K562 (cell line): ENCODE data around the gene GALNT18. TPM values are rescaled to one million over a fixed set of nuclear protein-coding genes. Genes with fewer than 3 reads are reported as not detected.

ENCODE experiments used
- ATAC-seq: fragments of 200-7000 bp; cut with Tn5 transposase; 3 replicates; pipeline ENCODE4 v1.9.1; 2020; ENCODE audit warnings: moderate library complexity
- BruUV-seq: library from RNA; stranded (reverse); fragments of 400-500 nt; replicated peaks from 2 replicates; lab custom pipeline; 2021; lab: Mats Ljungman, UMichigan
- CTCF ChIA-PET: fragments of 300-600 bp; formaldehyde crosslinking; extraction: SDS; loops from one replicate; lab custom pipeline; 2021; ENCODE audit warnings: low intra/inter-chr PET ratio; lab: Yijun Ruan, JAX
- POLR2A ChIA-PET: fragments of 300-600, 350-650 bp; sonication (Branson Sonifier 250); formaldehyde crosslinking; extraction: SDS; loops from one replicate; lab custom pipeline; 2021; ENCODE audit warnings: antibody characterized with exemption, inconsistent platforms; lab: Yijun Ruan, JAX
- DNase-seq, 4 experiments: peaks; one replicate each; pipeline versions ENCODE4 v3.0.0 to v3.0.0-alpha.2; 2011 to 2018; ENCODE audit warnings: low spot score in 3 of 4, mixed read lengths in 3 of 4; ENCODE audit errors: extremely low read depth in 1 of 4
- FAIRE-seq: peaks from 2 replicates; lab custom pipeline; 2011; peaks lifted over from hg19 to GRCh38; lab: Jason Lieb, UNC
- H2AFZ ChIP-seq: 2 replicates; pipeline ENCODE4 v1.6.0; 2011; ENCODE audit warnings: low read depth, low read length, control low read depth, inconsistent platforms
- H3K27ac ChIP-seq: fragments of 200-600 bp; 3 replicates; pipeline ENCODE4 v1.8.0; 2011; ENCODE audit warnings: low read depth, mild to moderate bottlenecking, control low read depth, inconsistent platforms, low read length, moderate library complexity, mixed read lengths; ENCODE audit errors: extremely low read depth
- H3K27me3 ChIP-seq, 2 experiments: fragments of 300-600 bp in 1 of 2; 2 replicates in 1 of 2; 3 replicates in 1 of 2; pipeline versions ENCODE4 v1.6.0 to v1.8.0; 2011; ENCODE audit warnings: inconsistent platforms in 2 of 2, low read length in 2 of 2, mild to moderate bottlenecking in 1 of 2, mixed read lengths in 1 of 2, moderate library complexity in 1 of 2; ENCODE audit not compliant: control insufficient read depth in 2 of 2, insufficient read depth in 2 of 2
- H3K36me3 ChIP-seq: fragments of 300-600 bp; 3 replicates; pipeline ENCODE4 v1.8.0; 2011; ENCODE audit warnings: mild to moderate bottlenecking, low read length, inconsistent platforms; ENCODE audit not compliant: control insufficient read depth, insufficient read depth
- H3K4me1 ChIP-seq, 2 experiments: fragments of 200-600 bp in 1 of 2; replicated peaks in 1 of 2; 2 replicates in 1 of 2; 3 replicates in 1 of 2; pipeline versions ENCODE4 v1.5.1 to v1.8.0; 2011; ENCODE audit warnings: inconsistent platforms in 2 of 2, low read length in 2 of 2, mild to moderate bottlenecking in 1 of 2, mixed read lengths in 1 of 2, moderate library complexity in 1 of 2; ENCODE audit not compliant: control insufficient read depth in 2 of 2, insufficient read depth in 2 of 2
- H3K4me2 ChIP-seq: 2 replicates; pipeline ENCODE4 v1.6.1; 2011; ENCODE audit warnings: low read length, control low read depth, inconsistent platforms, mixed read lengths; ENCODE audit not compliant: insufficient read depth
- H3K4me3 ChIP-seq: fragments of 200-600 bp; sonication (generic), shearing (Covaris generic); 2 replicates; pipeline ENCODE4 v1.5.1; 2016; ENCODE audit warnings: control low read depth, inconsistent platforms
- H3K79me2 ChIP-seq: fragments of 200-600 bp; 3 replicates; pipeline ENCODE4 v1.8.0; 2011; ENCODE audit warnings: low read length, inconsistent platforms; ENCODE audit not compliant: control insufficient read depth, insufficient read depth
- H3K9ac ChIP-seq, 2 experiments: 2 replicates each; pipeline versions ENCODE4 v1.6.0 to v1.6.1; 2011; ENCODE audit warnings: low read depth in 2 of 2, low read length in 2 of 2, control low read depth in 1 of 2, inconsistent platforms in 1 of 2, mild to moderate bottlenecking in 1 of 2, mixed read lengths in 1 of 2; ENCODE audit not compliant: insufficient read depth in 1 of 2
- H3K9me1 ChIP-seq: one replicate; pipeline ENCODE4 v1.6.0; 2011; ENCODE audit warnings: inconsistent platforms, mild to moderate bottlenecking, low read length, moderate library complexity; ENCODE audit not compliant: control insufficient read depth, insufficient read depth
- H3K9me3 ChIP-seq: replicated peaks from 2 replicates; pipeline ENCODE4 v1.5.1; 2011; ENCODE audit warnings: low read depth, low read length, inconsistent platforms; ENCODE audit not compliant: control insufficient read depth, insufficient read depth
- H4K20me1 ChIP-seq: replicated peaks from 2 replicates; pipeline ENCODE4 v1.6.1; 2011; ENCODE audit warnings: low read length, inconsistent platforms, mixed read lengths; ENCODE audit not compliant: control insufficient read depth, insufficient read depth
- CBFA2T3 ChIP-seq: fragments of 450-650 bp; IDR thresholded peaks from 2 replicates; pipeline ENCODE4 v1.6.1; 2017
- CHCHD3 ChIP-seq: fragments of 250-450 bp; sonication (Bioruptor Pico); IDR thresholded peaks from 2 replicates; pipeline ENCODE4 v2.1.2; 2022; ENCODE audit warnings: mild to moderate bottlenecking
- DLX4 ChIP-seq: fragments of 250-450 bp; sonication (Bioruptor Pico); IDR thresholded peaks from 2 replicates; pipeline ENCODE4 v1.6.1; 2021; ENCODE audit warnings: mild to moderate bottlenecking
- HES1 ChIP-seq: fragments of 450-650 bp; IDR thresholded peaks from 2 replicates; pipeline ENCODE4 v1.6.1; 2016; ENCODE audit warnings: low read depth, mild to moderate bottlenecking, moderate library complexity
- KAT8 ChIP-seq: fragments of 450-650 bp; IDR thresholded peaks from 2 replicates; pipeline ENCODE4 v1.6.1; 2016; ENCODE audit warnings: low read depth, mild to moderate bottlenecking
- MXD1 ChIP-seq: fragments of 250-450 bp; sonication (Bioruptor Pico); IDR thresholded peaks from 2 replicates; pipeline ENCODE4 v1.8.0; 2021; ENCODE audit warnings: borderline replicate concordance, mild to moderate bottlenecking, moderate library complexity; ENCODE audit not compliant: poor library complexity, severe bottlenecking
- NR3C1 ChIP-seq: sonication (generic); formaldehyde crosslinking; IDR thresholded peaks from 2 replicates; pipeline ENCODE4 v1.8.1; 2022; ENCODE audit warnings: missing genetic modification reagents
- NRF1 ChIP-seq, 2 experiments: fragments of 450-650 bp; IDR thresholded peaks in 1 of 2; conservative IDR thresholded peaks in 1 of 2; 2 replicates each; pipeline ENCODE4 v1.6.1; 2014; ENCODE audit warnings: mild to moderate bottlenecking in 2 of 2
- RAD21 ChIP-seq, 2 experiments: fragments of 250-450 bp in 1 of 2; fragments of 450-650 bp in 1 of 2; sonication (Bioruptor Pico) in 1 of 2; formaldehyde crosslinking in 1 of 2; IDR thresholded peaks in 1 of 2; conservative IDR thresholded peaks in 1 of 2; 2 replicates each; pipeline versions ENCODE4 v1.4.0 to v1.8.0; 2020 to 2022; ENCODE audit warnings: mild to moderate bottlenecking in 2 of 2, moderate library complexity in 1 of 2
- ZC3H11A ChIP-seq: IDR thresholded peaks from 2 replicates; pipeline ENCODE4 v1.6.1; 2012; ENCODE audit warnings: low read depth, low read length, improper control_type of control experiment
- ZNF395 ChIP-seq: fragments of 200-800 bp; sonication (Bioruptor generic); IDR thresholded peaks from 2 replicates; pipeline ENCODE4 v1.6.1; 2017; ENCODE audit warnings: missing genetic modification characterization, missing compliant biosample characterization
- ZNF77 ChIP-seq: fragments of 250-450 bp; sonication (Bioruptor Pico); IDR thresholded peaks from 2 replicates; pipeline ENCODE4 v1.5.0; 2020
- WGBS: fragments of 100-300 bp; shearing (Covaris generic); methylation state at CpG from one replicate; pipeline ENCODE4 v1.1.6; 2016; ENCODE audit warnings: low coverage, mixed read lengths; ENCODE audit not compliant: insufficient coverage; ENCODE audit errors: missing lambda C conversion rate; 5-methylcytosine and 5-hydroxymethylcytosine counted together
- in situ Hi-C: fragments of 300-500 bp; cut with MboI; formaldehyde crosslinking; loops from 4 replicates; pipeline ENCODE4 v1.15.0; 2018; ENCODE audit warnings: inconsistent platforms, mixed read lengths
- intact Hi-C: fragments of 100-400 bp; cut with micrococcal nuclease; formaldehyde crosslinking; loops from 2 replicates; pipeline ENCODE4 v1.14.2; 2022
- polyA plus RNA-seq, 8 experiments: library from polyadenylated mRNA; depleted of rRNA in 4 of 8; stranded (reverse) in 5 of 8; unstranded in 3 of 8; fragments of >200 nt; fragmentation: Nextera tagmentation in 2 of 8; fragmentation: Illumina TruSeq in 1 of 8; extraction: Ambion mirVana in 2 of 8; extraction: Trizol in 1 of 8; gene quantifications; 2 replicates each; pipeline versions ENCODE4 v1.2.1 to v1.2.3, GENCODE V29; 2011 to 2014; ENCODE audit warnings: inconsistent platforms in 1 of 8, missing spikeins in 1 of 8
- total RNA-seq, 7 experiments: library from RNA; depleted of rRNA in 6 of 7; stranded (reverse); fragments of >200 nt in 6 of 7; fragmentation: Illumina TruSeq in 2 of 7; extraction: Trizol in 2 of 7; gene quantifications; 2 replicates each; pipeline versions ENCODE4 v1.2.1 to v1.2.3, GENCODE V29; 2011 to 2021; ENCODE audit warnings: low replicate concordance in 1 of 7

GALNT18 gene
- total and polyA plus RNA-seq, 9 of the 15 experiments (the other 6 are each of a cell fraction or from before 2014, with no cell fraction given), result not detected

- Histone ChIP-seq H3K4me1 (no peaks in the 10 kb centered on the region), H3K27me3 (peaks cover 2 to 19% of the 10 kb centered on the region in 2 experiments; a peak in 4 of 5 replicates), H3K9me1 (no peaks in the 10 kb centered on the region), H3K9me3 (no peaks in the 10 kb centered on the region), H3K27ac (no peak overlapping the region), H3K79me2 (no peaks in the 10 kb centered on the region), H2AFZ (no peak overlapping the region), H3K36me3 (no peaks in the 10 kb centered on the region), H3K4me2 (no peak overlapping the region), H3K9ac (no peak overlapping the region), H4K20me1 (0 out of 2 replicates have a peak, but pooled peaks cover 5% of the 10 kb centered on the region), H3K4me3 (no peak overlapping the region)
- ATAC-seq (no peak), FAIRE-seq (no peak), DNase-seq (no peak)
- 20% methylated on average over 1 of the region's 1 CpG for WGBS
- ChIA-PET CTCF (no interaction called here), POLR2A (no interaction called here)
- in situ Hi-C loops (no loop called here), intact Hi-C loops (no loop called here)
- no peak for TF ChIP-seq CBFA2T3
- TF ChIP-seq ZC3H11A, result no peak
- no peak for TF ChIP-seq RAD21 (CRISPR knock-in tag; conservative IDR thresholded peaks at IDR 0.05 in 1 of 2, IDR thresholded peaks at IDR 0.05 in 1 of 2)
- no peak for TF ChIP-seq KAT8
- TF ChIP-seq NRF1 (conservative IDR thresholded peaks at IDR 0.05 in 1 of 2, IDR thresholded peaks at IDR 0.05 in 1 of 2), result no peak
- no TSS peak for BruUV-seq
Measured at GRCh38 chr11:11289669-11290068, 332.1 kb downstream of the GALNT18 start.

GRCh38 chr11:11288972-11289616 lies 332.7 kb downstream of the GALNT18 start:
- Histone ChIP-seq H3K27me3 (peaks cover 2 to 20% of the 10 kb centered on the region in 2 experiments; a peak in 4 of 5 replicates), H3K9ac (no peak overlapping the region), H3K79me2 (no peaks in the 10 kb centered on the region)
- in situ Hi-C loops, result no loop called here
- POLR2A ChIA-PET, result no interaction called here
- TF ChIP-seq CHCHD3 (CRISPR knock-in tag) (no peak), MXD1 (no peak), DLX4 (CRISPR knock-in tag) (no peak), NR3C1 (CRISPR knock-in tag) (no peak), ZNF395 (CRISPR knock-in tag) (no peak), ZNF77 (CRISPR knock-in tag) (no peak), HES1 (no peak)
- TF ChIP-seq, all 486 proteins: peak for 0
- BruUV-seq, result no TSS peak
- CTCF ChIA-PET, result no interaction called here
- under 1% methylated on average over 7 of the region's 7 CpGs for WGBS
- intact Hi-C loops, result no loop called here
- Histone ChIP-seq H3K9me3 (no peaks in the 10 kb centered on the region), H3K9me1 (no peaks in the 10 kb centered on the region), H2AFZ (no peak overlapping the region), H3K4me1 (no peaks in the 10 kb centered on the region), H3K4me3 (no peak overlapping the region), H3K4me2 (no peak overlapping the region), H3K36me3 (no peaks in the 10 kb centered on the region), H4K20me1 (0 out of 2 replicates have a peak, but pooled peaks cover 5% of the 10 kb centered on the region), H3K27ac (no peak overlapping the region)
- ATAC-seq, result no peak
- no peak for FAIRE-seq
- DNase-seq, result no peak
